GM12878 (cell line): ENCODE measurements around the gene ELF2. TPM values are rescaled to one million over a fixed set of nuclear protein-coding genes. Genes with fewer than 3 reads are reported as not detected.

Experiments
- ATAC-seq: fragments of 200-7000 bp; cut with Tn5 transposase; 3 replicates; pipeline ENCODE4 v1.9.1; 2020; ENCODE audit warnings: mild to moderate bottlenecking, moderate library complexity
- BruUV-seq: library from RNA; stranded (reverse); fragments of 400-500 nt; replicated peaks from 2 replicates; lab custom pipeline; 2021; lab: Mats Ljungman, UMichigan
- CTCF ChIA-PET: fragments of 300-600 bp; sonication (Branson Sonifier 250); formaldehyde crosslinking; extraction: SDS; loops from one replicate; lab custom pipeline; 2021; ENCODE audit warnings: inconsistent platforms; lab: Yijun Ruan, JAX
- POLR2A ChIA-PET: fragments of 350-600 bp; formaldehyde crosslinking; extraction: SDS; loops from one replicate; lab custom pipeline; 2021; ENCODE audit warnings: inconsistent platforms; lab: Charles Lee
- RAD21 ChIA-PET: fragments of 300-600 bp; sonication (Branson Sonifier 250); formaldehyde crosslinking; loops from one replicate; lab custom pipeline; 2023; ENCODE audit warnings: antibody characterized with exemption; ENCODE audit not compliant: unreplicated experiment; lab: Charles Lee
- SMC1A ChIA-PET: fragments of 300-600 bp; sonication (Branson Sonifier 250); formaldehyde crosslinking; loops from one replicate; lab custom pipeline; 2023; ENCODE audit not compliant: unreplicated experiment, uncharacterized antibody; lab: Charles Lee
- DNase-seq: peaks from one replicate; pipeline ENCODE4 v3.0.0-alpha.2; 2011; ENCODE audit warnings: low read depth, low spot score
- FAIRE-seq: peaks from 3 replicates; lab custom pipeline; 2011; peaks lifted over from hg19 to GRCh38; lab: Jason Lieb, UNC
- H2AFZ ChIP-seq: 2 replicates; pipeline ENCODE4 v1.6.0; 2011; ENCODE audit warnings: low read depth, low read length, control low read depth; ENCODE audit not compliant: control insufficient read depth
- H3K27ac ChIP-seq: 2 replicates; pipeline ENCODE4 v1.5.1; 2011; ENCODE audit warnings: control low read depth; ENCODE audit not compliant: control insufficient read depth, insufficient read depth
- H3K27me3 ChIP-seq, 2 experiments: replicated peaks in 1 of 2; 2 replicates each; pipeline versions ENCODE4 v1.6.0 to v1.6.1; 2011; ENCODE audit warnings: low read length in 1 of 2; ENCODE audit not compliant: control insufficient read depth in 2 of 2, insufficient read depth in 2 of 2
- H3K36me3 ChIP-seq, 2 experiments: 2 replicates each; pipeline ENCODE4 v1.5.1; 2011; ENCODE audit warnings: low read length in 1 of 2; ENCODE audit not compliant: control insufficient read depth in 2 of 2, insufficient read depth in 2 of 2
- H3K4me1 ChIP-seq: 2 replicates; pipeline ENCODE4 v1.6.1; 2011; ENCODE audit warnings: mild to moderate bottlenecking, low read length, moderate library complexity, mixed read lengths; ENCODE audit not compliant: control insufficient read depth, insufficient read depth
- H3K4me2 ChIP-seq: 2 replicates; pipeline ENCODE4 v1.6.0; 2011; ENCODE audit warnings: control low read depth; ENCODE audit not compliant: control insufficient read depth, insufficient read depth
- H3K4me3 ChIP-seq: fragments of 200-600 bp; sonication (generic); 2 replicates; pipeline ENCODE4 v1.5.1; 2016
- H3K79me2 ChIP-seq: 2 replicates; pipeline ENCODE4 v1.6.0; 2011; ENCODE audit warnings: low read length; ENCODE audit not compliant: control insufficient read depth, insufficient read depth
- H3K9ac ChIP-seq: 2 replicates; pipeline ENCODE4 v1.8.0; 2011; ENCODE audit warnings: low read length, control low read depth, mixed read lengths; ENCODE audit not compliant: control insufficient read depth, insufficient read depth
- H3K9me3 ChIP-seq: replicated peaks from 3 replicates; pipeline ENCODE4 v1.5.1; 2011; ENCODE audit warnings: mild to moderate bottlenecking, low read length; ENCODE audit not compliant: control insufficient read depth, insufficient read depth
- H4K20me1 ChIP-seq: 2 replicates; pipeline ENCODE4 v1.6.0; 2011; ENCODE audit not compliant: control insufficient read depth, insufficient read depth
- BCL11A ChIP-seq: IDR thresholded peaks from 2 replicates; pipeline ENCODE4 v1.6.1; 2011; ENCODE audit warnings: low read depth, low read length
- CEBPZ ChIP-seq: fragments of 150-350 bp; IDR thresholded peaks from 2 replicates; pipeline ENCODE4 v1.6.1; 2016; ENCODE audit warnings: low read depth, low read length
- CHD1 ChIP-seq: IDR thresholded peaks from 2 replicates; pipeline ENCODE4 v1.6.1; 2012; ENCODE audit warnings: low read depth, low read length, improper control_type of control experiment
- EGR1 ChIP-seq, 2 experiments: IDR thresholded peaks; 1 replicate in 1 of 2; 2 replicates in 1 of 2; pipeline ENCODE4 v1.6.1; 2011 to 2012; ENCODE audit warnings: low read depth in 2 of 2, low read length in 2 of 2, borderline replicate concordance in 1 of 2, mild to moderate bottlenecking in 1 of 2, moderate library complexity in 1 of 2
- ETV6 ChIP-seq, 2 experiments: fragments of 450-650 bp in 1 of 2; IDR thresholded peaks in 1 of 2; conservative IDR thresholded peaks in 1 of 2; 2 replicates each; pipeline ENCODE4 v1.6.1; 2014; ENCODE audit warnings: antibody characterized with exemption in 1 of 2, borderline replicate concordance in 1 of 2, low read depth in 1 of 2, mild to moderate bottlenecking in 1 of 2, moderate library complexity in 1 of 2
- IKZF1 ChIP-seq: fragments of 450-650 bp; conservative IDR thresholded peaks from 2 replicates; pipeline ENCODE4 v1.6.1; 2017; ENCODE audit warnings: antibody characterized with exemption, mild to moderate bottlenecking
- NFYA ChIP-seq: IDR thresholded peaks from 2 replicates; pipeline ENCODE4 v1.6.1; 2011; ENCODE audit warnings: low read depth, mild to moderate bottlenecking, low read length, improper control_type of control experiment, borderline replicate concordance
- RUNX3 ChIP-seq: IDR thresholded peaks from 2 replicates; pipeline ENCODE4 v1.6.1; 2012; ENCODE audit warnings: low read length, inconsistent platforms
- TAF1 ChIP-seq: IDR thresholded peaks from 2 replicates; pipeline ENCODE4 v1.6.1; 2011; ENCODE audit warnings: mild to moderate bottlenecking, low read depth, low read length, borderline replicate concordance
- ZNF622 ChIP-seq: fragments of 450-650 bp; IDR thresholded peaks from 2 replicates; pipeline ENCODE4 v1.6.1; 2017; ENCODE audit warnings: mild to moderate bottlenecking, inconsistent platforms
- ZNF687 ChIP-seq: fragments of 450-650 bp; IDR thresholded peaks from 2 replicates; pipeline ENCODE4 v1.6.1; 2017; ENCODE audit warnings: mild to moderate bottlenecking, moderate library complexity
- WGBS: methylation state at CpG from one replicate; pipeline ENCODE4 v1.1.6; 2016; ENCODE audit warnings: low lambda C conversion rate; ENCODE audit not compliant: insufficient replicate concordance, insufficient coverage; ENCODE audit errors: missing lambda C conversion rate; 5-methylcytosine and 5-hydroxymethylcytosine counted together
- in situ Hi-C: fragments of 300-500 bp; cut with MboI; formaldehyde crosslinking; loops from 9 replicates; pipeline ENCODE4 v1.14.3; 2018; ENCODE audit warnings: mixed read lengths
- intact Hi-C: fragments of 100-400 bp; cut with micrococcal nuclease; formaldehyde crosslinking; loops from one replicate; pipeline ENCODE4 v1.14.2; 2022; ENCODE audit not compliant: unreplicated experiment
- polyA plus RNA-seq, 11 experiments: library from polyadenylated mRNA; depleted of rRNA in 4 of 11; unstranded in 6 of 11; stranded (reverse) in 5 of 11; fragments of >200 nt; fragmentation: Nextera tagmentation in 4 of 11; fragmentation: Illumina TruSeq in 1 of 11; extraction: Ambion mirVana in 4 of 11; extraction: Trizol in 1 of 11; gene quantifications; 1 replicate in 1 of 11; 2 replicates in 10 of 11; pipeline versions ENCODE4 v1.2.1 to v1.2.3, GENCODE V29; 2011 to 2016; ENCODE audit warnings: inconsistent platforms in 2 of 11, missing spikeins in 2 of 11, low read depth in 1 of 11
- total RNA-seq, 4 experiments: library from RNA; depleted of rRNA in 3 of 4; stranded (reverse); fragments of >200 nt in 3 of 4; fragmentation: Illumina TruSeq in 1 of 4; extraction: Trizol in 1 of 4; gene quantifications; 2 replicates each; pipeline versions ENCODE4 v1.2.1 to v1.2.3, GENCODE V29; 2013 to 2021

The ELF2 gene
- total and polyA plus RNA-seq, 10 of the 15 experiments (the other 5 are each of a cell fraction or from before 2014, with no cell fraction given), result 10.5 to 30.1 (median 20.5) TPM

- no peak for TF ChIP-seq BCL11A
- TF ChIP-seq, all 136 proteins: peak for 0
These were observed 45.2 kb upstream of the ELF2 start (continued) for GRCh38 chr4:139222215-139222614.

GRCh38 chr4:139221687-139222086 is 44.7 kb upstream of the ELF2 start:
- 59% methylated on average over 5 of the region's 5 CpGs for WGBS
- ChIA-PET POLR2A (no interaction called here), RAD21 (no interaction called here), SMC1A (interaction anchor here (0.5 to 1.1 kb wide), 2 partner anchors 20 to 33 kb away, joined by 3 to 4 read pairs; no protein-coding TSS in a partner anchor), CTCF (interaction anchor here (1.7 kb wide), 1 partner anchor 10 kb away, joined by 7 read pairs; no protein-coding TSS in a partner anchor)
- DNase-seq (no peak), FAIRE-seq (no peak), ATAC-seq (no peak)
- BruUV-seq, result no TSS peak
- Histone ChIP-seq H2AFZ (no peak overlapping the region), H3K79me2 (no peaks in the 10 kb centered on the region), H3K27ac (no peak overlapping the region), H3K4me1 (no peaks in the 10 kb centered on the region; the same call in 1 of the 2 replicates), H4K20me1 (no peaks in the 10 kb centered on the region), H3K36me3 (no peaks in the 10 kb centered on the region), H3K9ac (no peak overlapping the region), H3K9me3 (no peaks in the 10 kb centered on the region; the same call in 2 of the 3 replicates), H3K27me3 (no peaks in the 10 kb centered on the region), H3K4me3 (no peak overlapping the region), H3K4me2 (no peak overlapping the region)
- intact Hi-C loops (no loop called here), in situ Hi-C loops (no loop called here)
- TF ChIP-seq CHD1 (no peak), ZNF687 (no peak), ETV6 (conservative IDR thresholded peaks at IDR 0.05 in 1 of 2, IDR thresholded peaks at IDR 0.05 in 1 of 2; ENCODE audit: borderline replicate concordance in 1 of 2, low read depth in 1 of 2) (no peak), RUNX3 (no peak), ZNF622 (no peak), NFYA (no peak), IKZF1 (no peak), TAF1 (no peak), CEBPZ (no peak), EGR1 (IDR thresholded peaks at IDR 0.05; ENCODE audit: borderline replicate concordance in 1 of 2, low read depth in 2 of 2, low read length in 2 of 2) (no peak)
